GM19238 (cell line): Measurements from ENCODE around the gene LFNG.

Experiments
- DNase-seq: peaks from one replicate; pipeline ENCODE4 v3.0.0; 2011; ENCODE audit warnings: low spot score; ENCODE audit not compliant: insufficient read length

Gene LFNG

DNA sequence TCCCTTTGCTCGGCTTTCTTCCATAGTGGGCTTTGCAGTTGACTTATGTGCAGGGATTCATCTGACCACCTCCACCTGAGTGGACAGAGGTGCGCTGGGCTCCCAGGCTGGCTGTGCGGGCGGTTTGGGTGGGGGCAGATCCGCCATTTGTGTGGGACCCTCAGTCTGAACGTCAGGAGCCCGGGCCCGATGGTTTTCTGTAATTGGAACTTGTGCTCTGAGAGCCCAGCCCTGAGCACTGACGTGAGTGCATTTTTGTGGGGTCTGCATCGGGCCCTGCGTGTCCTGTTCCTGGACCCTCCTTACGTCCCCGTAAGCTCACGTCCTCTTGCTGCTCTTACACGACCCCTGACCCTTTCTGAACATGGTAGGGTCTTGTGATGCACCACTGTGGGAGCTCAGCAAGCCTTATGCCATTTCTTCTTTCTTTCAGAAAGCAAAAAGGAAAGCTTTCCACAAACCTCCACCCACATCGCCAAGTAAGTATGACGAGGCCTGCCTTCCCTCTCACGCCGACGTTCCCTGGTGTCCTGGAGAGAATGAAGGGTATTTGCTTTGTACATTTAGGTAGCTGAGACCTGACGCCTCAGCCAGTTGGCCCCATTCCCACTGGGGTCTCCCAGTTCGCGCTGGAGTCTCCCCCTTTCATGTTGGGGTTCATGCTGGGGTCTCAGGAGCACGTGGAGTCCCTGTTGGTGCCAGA, 49.1 kb downstream of the LFNG start:
- DNase-seq = no peak

DNA sequence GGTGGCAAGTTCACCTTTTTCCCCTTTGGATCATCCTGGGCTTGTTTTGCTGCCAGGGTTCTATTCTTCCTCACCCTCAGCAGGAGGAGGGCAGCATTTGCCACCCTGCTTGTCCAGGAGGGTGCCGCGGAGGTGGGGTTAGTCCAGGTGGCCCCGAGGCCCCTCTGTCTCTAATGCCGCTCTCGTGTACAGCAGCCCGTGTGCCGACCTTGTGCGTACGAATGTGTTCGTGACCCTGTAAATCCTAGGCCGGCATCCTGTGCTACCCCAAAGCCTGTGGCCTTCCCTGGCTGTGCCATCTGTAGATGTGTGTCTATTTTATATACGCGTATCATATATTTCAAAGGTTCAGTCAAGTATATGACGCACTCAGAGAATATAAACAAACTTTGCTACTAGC, 49.8 kb downstream of the LFNG start:
- DNase-seq = no peak

DNA sequence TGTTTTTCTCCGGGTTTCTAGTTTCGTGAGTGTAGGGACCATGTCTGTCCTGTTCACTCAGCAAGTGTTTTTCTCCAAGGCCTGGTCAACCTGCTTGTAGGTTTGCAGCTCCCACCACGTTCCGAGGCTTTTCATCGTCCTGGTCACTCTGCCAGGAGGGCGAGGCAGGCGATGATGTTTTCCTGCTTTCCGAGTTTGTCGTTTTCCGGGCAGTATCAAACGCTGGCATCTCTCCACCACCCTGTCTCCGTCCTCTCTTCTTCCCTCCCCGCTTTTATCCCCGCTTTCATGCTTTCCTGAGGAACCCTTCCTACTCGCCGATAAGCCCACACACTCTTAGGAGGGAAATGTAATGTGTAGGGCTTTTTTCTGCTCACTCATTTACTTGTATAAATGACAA, 50.4 kb downstream of the LFNG start:
- DNase-seq = no peak

DNA sequence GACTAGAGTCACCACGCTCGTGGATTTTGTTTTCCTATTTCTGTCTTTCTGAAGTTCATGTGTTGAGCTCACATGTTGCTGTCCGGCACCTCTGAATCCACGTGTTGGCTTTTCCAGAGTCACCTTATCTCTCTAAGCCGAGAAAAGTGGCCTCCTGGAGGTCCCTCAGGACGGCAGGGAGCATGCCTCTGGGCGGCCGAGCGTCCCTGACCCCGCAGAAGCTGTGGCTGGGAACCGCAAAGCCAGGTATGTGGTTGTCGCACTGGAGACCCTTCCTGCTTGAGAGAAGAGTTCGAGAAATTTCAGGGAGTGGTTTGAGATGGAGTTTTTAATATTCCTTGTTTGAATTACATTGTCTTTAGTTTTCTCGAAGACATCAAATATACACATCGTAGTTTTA, 51.8 kb downstream of the LFNG start:
- DNase-seq = no peak

DNA sequence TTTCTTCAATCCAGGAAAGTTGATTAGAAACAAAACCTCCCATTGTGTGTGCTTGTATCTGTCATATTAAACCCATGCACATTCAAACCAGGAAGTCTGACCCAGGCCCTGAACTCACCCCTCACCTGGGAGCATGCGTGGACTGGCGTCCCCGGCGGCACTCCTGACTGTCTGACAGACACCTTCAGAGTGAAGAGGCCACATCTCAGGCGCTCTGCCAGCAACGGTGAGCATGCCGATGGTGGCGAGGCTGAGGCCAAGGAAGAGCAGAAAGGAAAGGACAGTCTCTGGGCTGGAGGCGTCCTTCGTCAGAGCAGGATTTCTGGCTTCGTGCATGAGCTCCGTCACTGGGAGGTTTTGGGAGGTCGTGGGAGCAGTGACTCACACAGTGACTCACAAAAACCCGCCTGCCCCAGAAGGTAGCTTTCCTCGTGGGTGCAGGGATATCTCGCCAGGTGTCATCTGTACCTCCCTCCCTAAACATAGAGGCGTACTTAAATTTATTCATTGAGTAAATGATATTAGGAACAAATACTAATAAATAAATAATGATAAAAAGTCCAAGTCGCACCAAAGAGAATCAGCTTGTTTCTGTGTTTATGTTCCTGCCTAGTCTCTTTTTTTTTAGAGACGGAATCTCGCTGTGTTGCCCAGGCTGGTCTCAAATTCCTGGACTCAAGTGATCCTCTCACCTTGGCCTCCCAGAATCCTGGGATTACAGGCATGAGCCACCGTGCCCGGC, 52.7 kb downstream of the LFNG start:
- DNase-seq = no peak

DNA sequence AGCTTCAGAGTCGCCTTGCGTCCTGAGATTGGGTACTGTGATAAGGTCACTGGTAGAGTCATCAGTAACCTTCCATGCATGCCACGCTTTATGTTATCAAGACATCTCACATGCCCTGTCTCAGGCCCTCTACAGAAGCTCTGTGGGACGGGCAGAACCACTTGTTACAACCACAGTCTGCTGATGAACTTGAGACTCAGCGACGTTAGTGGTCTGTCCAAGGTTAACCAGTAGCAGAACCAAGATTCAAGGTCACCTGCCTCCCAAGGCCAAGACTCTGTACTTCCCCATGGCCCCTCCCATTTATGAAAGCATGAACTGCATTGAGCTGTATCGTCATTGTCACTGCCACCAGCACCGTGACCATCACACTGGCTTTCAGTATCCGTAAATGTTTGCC, 54.2 kb downstream of the LFNG start:
- no peak for DNase-seq

DNA sequence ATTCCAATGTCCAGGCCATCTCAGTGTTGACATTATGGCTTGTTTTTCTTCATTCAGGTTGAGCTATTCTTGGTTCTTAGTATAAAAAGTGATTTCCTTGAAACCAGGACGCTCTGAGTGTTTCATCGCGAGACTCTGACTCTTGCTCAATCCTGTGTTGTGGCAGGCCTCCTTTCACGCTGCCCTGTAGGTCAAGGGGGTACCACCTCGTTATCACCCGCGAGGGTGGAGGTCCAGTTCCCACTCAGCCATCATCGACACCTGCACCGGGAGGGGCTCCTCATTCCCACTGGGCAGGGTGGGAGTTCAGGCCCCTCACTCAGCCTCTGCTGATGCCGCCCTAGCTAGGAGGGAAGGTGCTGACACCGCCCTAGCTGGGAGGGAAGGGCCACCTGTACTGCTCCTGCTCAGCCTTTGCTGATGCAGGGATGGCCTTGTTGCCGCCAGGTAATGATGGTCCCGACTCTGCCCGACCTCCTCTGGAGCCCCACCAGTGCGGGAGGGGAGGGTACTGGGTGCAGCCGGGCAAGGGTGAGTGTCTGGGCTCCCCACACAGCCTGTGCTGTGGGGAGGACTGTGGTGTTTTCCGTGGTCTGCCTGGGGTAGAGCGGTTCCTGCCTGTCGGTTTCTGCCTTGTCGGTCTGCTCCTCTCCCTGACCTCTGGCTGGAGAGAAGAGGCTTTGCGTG, 55.6 kb downstream of the LFNG start:
- no peak for DNase-seq

DNA sequence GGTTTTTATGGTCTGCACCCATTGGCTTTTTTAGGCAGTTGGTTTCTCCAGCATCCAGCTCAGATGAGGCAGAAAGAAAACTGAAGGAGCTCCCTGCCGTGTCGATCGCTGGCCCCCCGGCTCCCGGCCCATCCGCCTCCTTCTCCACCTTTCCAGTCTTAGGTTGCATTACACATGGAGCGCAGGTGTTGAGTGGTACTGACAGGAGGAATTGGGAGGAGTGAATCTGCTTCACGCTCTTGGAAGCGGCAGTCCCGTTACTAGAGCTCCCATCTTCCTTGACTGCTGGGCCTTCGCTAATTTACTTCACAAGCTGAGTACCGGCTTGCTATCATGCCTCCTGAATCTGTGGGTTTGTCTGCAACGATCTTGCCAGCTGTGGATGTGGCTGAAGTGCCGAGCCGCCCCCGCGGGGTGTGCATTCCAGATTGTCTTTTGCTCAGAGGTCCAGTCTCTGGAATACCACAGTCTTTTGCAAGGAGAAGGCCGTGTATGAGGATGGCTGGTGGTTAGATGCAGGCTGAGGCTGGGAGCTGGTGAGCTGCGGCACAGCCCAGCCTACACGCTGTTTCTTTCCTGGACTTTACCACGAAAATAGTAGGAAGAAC, 56.3 kb downstream of the LFNG start:
- DNase-seq = no peak

DNA sequence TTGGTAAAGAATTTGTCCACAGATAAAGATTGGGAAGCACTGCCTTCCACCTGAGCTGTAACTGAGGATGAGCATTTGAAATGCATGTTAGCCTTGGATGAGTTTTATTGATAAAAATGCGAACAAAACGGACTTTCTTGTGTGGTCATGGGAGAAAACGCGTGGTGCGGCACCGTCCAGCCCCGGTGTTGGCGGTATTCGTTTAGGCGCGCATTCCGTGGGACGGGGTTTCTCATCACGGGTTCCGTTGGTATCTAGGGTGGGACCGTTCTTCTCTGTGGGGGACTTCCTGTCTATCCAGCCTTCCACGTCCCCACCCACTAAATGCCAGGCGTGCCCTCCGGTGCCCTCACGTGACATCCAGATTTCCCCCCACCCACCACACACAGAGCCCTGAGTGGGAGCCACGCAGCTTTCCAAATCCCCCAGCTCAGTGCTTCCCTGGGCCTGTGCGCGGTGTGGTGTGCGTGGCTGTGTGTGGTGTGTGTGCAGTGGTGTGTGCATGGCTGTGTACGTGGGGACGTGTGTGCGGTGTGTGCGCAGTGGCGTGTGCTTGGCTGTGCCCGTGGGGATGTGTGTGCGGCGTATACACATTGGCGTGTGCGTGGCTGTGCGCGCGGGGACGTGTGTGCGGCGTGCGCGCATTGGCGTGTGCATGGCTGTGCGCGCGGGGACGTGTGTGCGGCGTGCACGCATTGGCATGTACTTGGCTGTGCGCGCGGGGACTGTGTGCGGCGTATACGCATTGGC, 57.3 kb downstream of the LFNG start:
- DNase-seq = no peak
